ENCODE data around the gene MAP2K5. TPM values are rescaled to one million over a fixed set of nuclear protein-coding genes. Genes with fewer than 3 reads are reported as not detected.

Gene MAP2K5
- total and polyA plus RNA-seq, 10 of the 15 experiments (the other 5 are each of a cell fraction or from before 2014, with no cell fraction given): 1.3 to 19.4 (median 9.6) TPM

GRCh38 chr15:67827562-67828277 is 285.2 kb downstream of the MAP2K5 start:
- intact Hi-C loops (cut with micrococcal nuclease; ENCODE audit: unreplicated experiment): no loop called here
- H3K4me1 ChIP-seq (ENCODE audit: control insufficient read depth, insufficient read depth, low read length): no peaks in the 10 kb centered on the region
- ChIA-PET SMC1A (ENCODE audit: uncharacterized antibody, unreplicated experiment) (no interaction called here), CTCF (interaction anchor here (0.6 kb wide), 1 partner anchor 333 kb away, joined by 3 read pairs; no protein-coding TSS in a partner anchor), RAD21 (ENCODE audit: unreplicated experiment) (no interaction called here), POLR2A (no interaction called here)
- H4K20me1 ChIP-seq (ENCODE audit: control insufficient read depth, insufficient read depth): no peaks in the 10 kb centered on the region
- no peaks in the 10 kb centered on the region for H3K79me2 ChIP-seq (ENCODE audit: control insufficient read depth, insufficient read depth, low read length)
- no peak for FAIRE-seq
- no peak overlapping the region for H3K9ac ChIP-seq (ENCODE audit: control insufficient read depth, insufficient read depth, low read length)
- no TSS peak for BruUV-seq (replicated peaks)
- peaks cover 24 to 35% of the 10 kb centered on the region in 2 experiments for H3K27me3 ChIP-seq (replicated peaks in 1 of 2; ENCODE audit: control insufficient read depth in 2 of 2, insufficient read depth in 2 of 2, low read length in 1 of 2)
- H3K36me3 ChIP-seq (ENCODE audit: control insufficient read depth in 2 of 2, insufficient read depth in 2 of 2, low read length in 1 of 2): no peaks in the 10 kb centered on the region
- H3K4me2 ChIP-seq (ENCODE audit: control insufficient read depth, insufficient read depth): no peak overlapping the region
- no peak overlapping the region for H3K4me3 ChIP-seq
- no peak for TF ChIP-seq ATF7 (IDR thresholded peaks at IDR 0.05; ENCODE audit: low read depth)
- peak; percentile 78 for TF ChIP-seq SUZ12 (IDR thresholded peaks at IDR 0.05; ENCODE audit: unreplicated experiment)
- ATAC-seq: no peak
- peaks cover 7% of the 10 kb centered on the region; the same call in 1 of the 3 replicates for H3K9me3 ChIP-seq (replicated peaks; ENCODE audit: control insufficient read depth, insufficient read depth, low read length)
- in situ Hi-C loops (cut with MboI): no loop called here
- no peak overlapping the region for H2AFZ ChIP-seq (ENCODE audit: control insufficient read depth, low read depth, low read length)
- no peak for DNase-seq (ENCODE audit: low read depth, low spot score)
- WGBS (ENCODE audit: insufficient coverage, insufficient replicate concordance, low lambda C conversion rate, missing lambda C conversion rate): 63% methylated on average over 50 of the region's 91 CpGs
- no peak overlapping the region for H3K27ac ChIP-seq (ENCODE audit: control insufficient read depth, insufficient read depth)

DNA sequence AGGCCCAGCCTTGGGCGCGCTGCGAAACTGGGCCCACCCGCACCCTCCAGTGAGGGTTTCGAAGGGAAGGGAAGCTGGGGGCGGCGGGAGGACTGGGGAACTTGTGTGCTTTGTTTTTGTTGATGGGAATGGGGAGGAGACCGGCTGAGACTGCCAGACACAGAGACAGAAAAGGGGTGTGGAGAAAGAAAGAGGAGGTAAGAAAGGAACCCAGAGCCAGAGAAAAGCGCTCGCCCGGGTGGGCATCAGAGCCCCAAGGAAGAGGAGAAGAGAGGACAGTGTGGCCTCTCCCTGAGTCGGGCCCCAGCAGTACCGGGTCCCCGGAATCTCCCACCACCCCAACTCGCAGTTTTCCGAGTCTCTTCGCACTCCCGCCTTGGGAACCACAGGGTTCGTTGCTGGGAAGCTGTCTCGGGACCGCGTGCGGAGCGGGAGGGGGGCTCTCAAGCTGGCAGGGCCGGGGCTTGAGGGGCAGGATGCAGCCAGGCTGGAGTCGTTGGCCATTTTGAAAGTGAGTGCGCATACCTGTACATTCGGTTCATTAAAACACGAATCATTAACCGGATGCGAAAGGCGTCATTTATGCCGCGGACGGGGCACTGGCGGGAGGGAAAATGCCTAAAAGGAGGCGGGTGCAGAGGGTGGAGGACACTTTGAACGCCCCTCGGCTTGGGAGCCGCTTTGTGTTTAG is 285.9 kb downstream of the MAP2K5 start:
- H3K79me2 ChIP-seq (ENCODE audit: control insufficient read depth, insufficient read depth, low read length): no peaks in the 10 kb centered on the region
- H3K27me3 ChIP-seq (replicated peaks in 1 of 2; ENCODE audit: control insufficient read depth in 2 of 2, insufficient read depth in 2 of 2, low read length in 1 of 2): peaks cover 26 to 42% of the 10 kb centered on the region in 2 experiments
- H4K20me1 ChIP-seq (ENCODE audit: control insufficient read depth, insufficient read depth): no peaks in the 10 kb centered on the region
- no peak overlapping the region for H3K9ac ChIP-seq (ENCODE audit: control insufficient read depth, insufficient read depth, low read length)
- POLR2A ChIA-PET: no interaction called here
- H3K36me3 ChIP-seq (ENCODE audit: control insufficient read depth in 2 of 2, insufficient read depth in 2 of 2, low read length in 1 of 2): no peaks in the 10 kb centered on the region
- DNase-seq (ENCODE audit: low read depth, low spot score) (no peak), ATAC-seq (no peak), FAIRE-seq (no peak)
- WGBS (ENCODE audit: insufficient coverage, insufficient replicate concordance, low lambda C conversion rate, missing lambda C conversion rate): 52% methylated on average over 31 of the region's 40 CpGs
- no peaks in the 10 kb centered on the region for H3K4me1 ChIP-seq (ENCODE audit: control insufficient read depth, insufficient read depth, low read length)
- CTCF ChIA-PET: interaction anchor here (0.6 kb wide), 1 partner anchor 332 kb away, joined by 3 read pairs; no protein-coding TSS in a partner anchor
- no peak overlapping the region for H2AFZ ChIP-seq (ENCODE audit: control insufficient read depth, low read depth, low read length)
- RAD21 ChIA-PET (ENCODE audit: unreplicated experiment): no interaction called here
- intact Hi-C loops (cut with micrococcal nuclease; ENCODE audit: unreplicated experiment) (no loop called here), in situ Hi-C loops (cut with MboI) (no loop called here)
- H3K27ac ChIP-seq (ENCODE audit: control insufficient read depth, insufficient read depth): no peak overlapping the region
- SMC1A ChIA-PET (ENCODE audit: uncharacterized antibody, unreplicated experiment): no interaction called here
- no peak overlapping the region for H3K4me2 ChIP-seq (ENCODE audit: control insufficient read depth, insufficient read depth)
- peaks cover 7% of the 10 kb centered on the region; the same call in 1 of the 3 replicates for H3K9me3 ChIP-seq (replicated peaks; ENCODE audit: control insufficient read depth, insufficient read depth, low read length)
- H3K4me3 ChIP-seq: no peak overlapping the region
- BruUV-seq (replicated peaks): no TSS peak
- TF ChIP-seq ZNF274 (IDR thresholded peaks at IDR 0.05; ENCODE audit: insufficient read depth, insufficient read length) (no peak), MYB (IDR thresholded peaks at IDR 0.05; ENCODE audit: borderline replicate concordance, low read depth, low read length) (no peak), FOS (IDR thresholded peaks at IDR 0.05; ENCODE audit: borderline replicate concordance, extremely low read depth, insufficient read length) (no peak), HSF1 (IDR thresholded peaks at IDR 0.05; ENCODE audit: low read depth, low read length) (no peak), FOXK2 (IDR thresholded peaks at IDR 0.05) (no peak), KAT2A (conservative IDR thresholded peaks at IDR 0.05; ENCODE audit: control insufficient read depth, low read depth, low read length) (no peak), PAX8 (IDR thresholded peaks at IDR 0.05) (no peak), ZNF384 (IDR thresholded peaks at IDR 0.05; ENCODE audit: borderline replicate concordance, low read depth, low read length) (no peak), RAD21 (IDR thresholded peaks at IDR 0.05; ENCODE audit: insufficient read depth, low read depth, low read length) (no peak)
- TF ChIP-seq, protein P1, sequence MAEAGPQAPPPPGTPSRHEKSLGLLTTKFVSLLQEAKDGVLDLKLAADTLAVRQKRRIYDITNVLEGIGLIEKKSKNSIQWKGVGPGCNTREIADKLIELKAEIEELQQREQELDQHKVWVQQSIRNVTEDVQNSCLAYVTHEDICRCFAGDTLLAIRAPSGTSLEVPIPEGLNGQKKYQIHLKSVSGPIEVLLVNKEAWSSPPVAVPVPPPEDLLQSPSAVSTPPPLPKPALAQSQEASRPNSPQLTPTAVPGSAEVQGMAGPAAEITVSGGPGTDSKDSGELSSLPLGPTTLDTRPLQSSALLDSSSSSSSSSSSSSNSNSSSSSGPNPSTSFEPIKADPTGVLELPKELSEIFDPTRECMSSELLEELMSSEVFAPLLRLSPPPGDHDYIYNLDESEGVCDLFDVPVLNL (IDR thresholded peaks at IDR 0.05; ENCODE audit: low read depth, low read length): no peak

Data from GM12878 (cell line).